NCI-H1930 (cell line): ENCODE measurements around the gene EBLN2.
A peak's percentile ranks its signal among the peaks of the same experiment; 100 is the strongest.
"Not testable (repeated sequence)": the region's sequence is repeated elsewhere in the genome, so short reads cannot be mapped to it uniquely, and the experiment has no call there.

ENCODE experiments used
- DNase-seq, 2 experiments: peaks; one replicate each; lab custom pipeline; 2025; lab: John Stamatoyannopoulos, UW

The EBLN2 gene

GRCh38 chr3:73066243-73066642 is 4.8 kb downstream of the EBLN2 start:
- DNase-seq = not testable (repeated sequence)

GRCh38 chr3:73068419-73068818 is 7.0 kb downstream of the EBLN2 start:
- no peak for DNase-seq

- no peak for DNase-seq
These were observed 7.7 kb downstream of the EBLN2 start for GRCh38 chr3:73069187-73069586.

- no peak for DNase-seq
These were observed 8.5 kb downstream of the EBLN2 start for GRCh38 chr3:73069775-73070444.

GRCh38 chr3:73070675-73071575 is 9.5 kb downstream of the EBLN2 start:
- no peak for DNase-seq

- DNase-seq = no peak
These were observed 10.5 kb downstream of the EBLN2 start for GRCh38 chr3:73071952-73072351.

GRCh38 chr3:73072634-73073033 is 11.2 kb downstream of the EBLN2 start:
- no peak for DNase-seq

GRCh38 chr3:73073091-73073707 is 11.7 kb downstream of the EBLN2 start:
- no peak for DNase-seq

- no peak for DNase-seq
These were observed 13.3 kb downstream of the EBLN2 start for GRCh38 chr3:73074781-73075180.

- DNase-seq = no peak
These were observed 18.9 kb downstream of the EBLN2 start for GRCh38 chr3:73080216-73080966.

- DNase-seq = no peak
These were observed 19.7 kb downstream of the EBLN2 start for GRCh38 chr3:73081140-73081539.

- DNase-seq = no peak
These were observed 22.7 kb downstream of the EBLN2 start for GRCh38 chr3:73084170-73084569.

- peak in 1 of 2 experiments; percentile 15 for DNase-seq
These were observed 24.6 kb downstream of the EBLN2 start for GRCh38 chr3:73086071-73086494.

GRCh38 chr3:73094129-73094528 is 32.7 kb downstream of the EBLN2 start:
- DNase-seq = no peak

GRCh38 chr3:73094951-73095350 is 33.5 kb downstream of the EBLN2 start:
- no peak for DNase-seq

GRCh38 chr3:73096169-73096568 is 34.7 kb downstream of the EBLN2 start:
- DNase-seq = no peak

- DNase-seq = no peak
These were observed 36.6 kb downstream of the EBLN2 start for GRCh38 chr3:73098026-73098425.

GRCh38 chr3:73098873-73099272 is 37.4 kb downstream of the EBLN2 start:
- no peak for DNase-seq

GRCh38 chr3:73100741-73101559 is 39.5 kb downstream of the EBLN2 start:
- DNase-seq = peak; percentile 50 to 74

GRCh38 chr3:73101881-73102280 is 40.4 kb downstream of the EBLN2 start:
- DNase-seq = no peak

GRCh38 chr3:73107215-73107614 is 45.8 kb downstream of the EBLN2 start:
- no peak for DNase-seq
